IPS DF 4.7 (cell line): ENCODE results near the gene HIC1.

ENCODE experiments used
- DNase-seq: peaks from one replicate; pipeline ENCODE4 v3.0.0-alpha.2; 2013; ENCODE audit warnings: low spot score; ENCODE audit errors: extremely low read depth

HIC1 gene

GRCh38 chr17:2043785-2044184 is 11.1 kb upstream of the HIC1 start:
- DNase-seq = no peak

GRCh38 chr17:2044263-2044894 is 10.5 kb upstream of the HIC1 start:
- no peak for DNase-seq

- no peak for DNase-seq
These were observed 7.3 kb upstream of the HIC1 start for GRCh38 chr17:2047590-2047989.

GRCh38 chr17:2048805-2049204 is 6.1 kb upstream of the HIC1 start:
- no peak for DNase-seq

GRCh38 chr17:2049333-2050299 is 5.3 kb upstream of the HIC1 start:
- no peak for DNase-seq

- DNase-seq = no peak
These were observed 4.4 kb upstream of the HIC1 start for GRCh38 chr17:2050300-2051060.

GRCh38 chr17:2051061-2051932 is 3.6 kb upstream of the HIC1 start:
- DNase-seq = no peak

- no peak for DNase-seq
These were observed 2.9 kb upstream of the HIC1 start for GRCh38 chr17:2051933-2052559.

GRCh38 chr17:2053380-2054261 is 1.3 kb upstream of the HIC1 start:
- no peak for DNase-seq

GRCh38 chr17:2054262-2054511 is 716 bp upstream of the HIC1 start:
- no peak for DNase-seq

- DNase-seq = no peak
These were observed 646 bp downstream of the HIC1 start for GRCh38 chr17:2055292-2056205.

GRCh38 chr17:2056206-2057174 is 1.6 kb downstream of the HIC1 start:
- no peak for DNase-seq

- DNase-seq = no peak
These were observed 2.4 kb downstream of the HIC1 start for GRCh38 chr17:2057175-2057759.

GRCh38 chr17:2057760-2058585 is 3.1 kb downstream of the HIC1 start:
- no peak for DNase-seq

- DNase-seq = no peak
These were observed 4.0 kb downstream of the HIC1 start for GRCh38 chr17:2058586-2059546.
